HepG2 (cell line): ENCODE data around the gene GPR83. TPM values are rescaled to one million over a fixed set of nuclear protein-coding genes. Genes with fewer than 3 reads are reported as not detected.

Source experiments
- ATAC-seq: fragments of 200-7000 bp; cut with Tn5 transposase; 3 replicates; pipeline ENCODE4 v1.9.1; 2020; ENCODE audit warnings: mild to moderate bottlenecking, moderate library complexity
- BruUV-seq: library from RNA; stranded (reverse); fragments of 400-500 nt; replicated peaks from 2 replicates; lab custom pipeline; 2021; lab: Mats Ljungman, UMichigan
- CTCF ChIA-PET: fragments of 300-600 bp; formaldehyde crosslinking; extraction: SDS; loops from one replicate; lab custom pipeline; 2021; ENCODE audit warnings: low total read pairs, inconsistent platforms, low intra/inter-chr PET ratio; lab: Yijun Ruan, JAX
- POLR2A ChIA-PET: fragments of 350-600 bp; sonication (Branson Sonifier 250); formaldehyde crosslinking; loops from one replicate; lab custom pipeline; 2020; ENCODE audit warnings: antibody characterized with exemption, inconsistent platforms; lab: Yijun Ruan, JAX
- DNase-seq: peaks from one replicate; pipeline ENCODE4 v3.0.0-alpha.2; 2015; ENCODE audit warnings: low spot score
- FAIRE-seq: peaks from 3 replicates; lab custom pipeline; 2011; peaks lifted over from hg19 to GRCh38; lab: Jason Lieb, UNC
- H2AFZ ChIP-seq: one replicate; pipeline ENCODE4 v1.6.1; 2011; ENCODE audit warnings: low read length, inconsistent platforms
- H3K27ac ChIP-seq: fragments of 300-600 bp; 3 replicates; pipeline ENCODE4 v1.8.0; 2011; ENCODE audit warnings: mixed run types, mild to moderate bottlenecking, mixed read lengths, low read length, inconsistent platforms; ENCODE audit not compliant: insufficient read depth; ENCODE audit errors: extremely low read length
- H3K27me3 ChIP-seq, 2 experiments: fragments of 200-600 bp in 1 of 2; 2 replicates in 1 of 2; 3 replicates in 1 of 2; pipeline versions ENCODE4 v1.6.0 to v1.8.0; 2011; ENCODE audit warnings: low read length in 2 of 2, mild to moderate bottlenecking in 2 of 2, moderate library complexity in 2 of 2, inconsistent platforms in 1 of 2; ENCODE audit not compliant: insufficient read depth in 2 of 2, control insufficient read depth in 1 of 2
- H3K36me3 ChIP-seq, 2 experiments: fragments of 200-600 bp in 1 of 2; replicated peaks in 1 of 2; 2 replicates in 1 of 2; 3 replicates in 1 of 2; pipeline versions ENCODE4 v1.5.1 to v1.8.0; 2011; ENCODE audit warnings: low read length in 2 of 2, inconsistent platforms in 1 of 2; ENCODE audit not compliant: insufficient read depth in 2 of 2, control insufficient read depth in 1 of 2
- H3K4me1 ChIP-seq: 2 replicates; pipeline ENCODE4 v1.5.1; 2012; ENCODE audit warnings: low read length, inconsistent platforms; ENCODE audit not compliant: insufficient read depth
- H3K4me2 ChIP-seq: 2 replicates; pipeline ENCODE4 v1.6.0; 2011; ENCODE audit warnings: low read depth, low read length, inconsistent platforms
- H3K4me3 ChIP-seq, 3 experiments: fragments of 200-600 bp in 1 of 3; sonication (generic), shearing (Covaris generic) in 1 of 3; replicated peaks in 1 of 3; 2 replicates each; pipeline ENCODE4 v1.5.1; 2011 to 2016; ENCODE audit warnings: low read length in 3 of 3, inconsistent platforms in 2 of 3, low read depth in 2 of 3, mild to moderate bottlenecking in 2 of 3, control low read depth in 1 of 3, mixed read lengths in 1 of 3; ENCODE audit not compliant: insufficient read depth in 1 of 3
- H3K79me2 ChIP-seq: one replicate; pipeline ENCODE4 v1.6.1; 2011; ENCODE audit warnings: low read length, inconsistent platforms; ENCODE audit not compliant: insufficient read depth
- H3K9ac ChIP-seq: 2 replicates; pipeline ENCODE4 v1.6.0; 2011; ENCODE audit warnings: mild to moderate bottlenecking, low read depth, low read length, inconsistent platforms; ENCODE audit not compliant: insufficient read depth
- H3K9me3 ChIP-seq: 2 replicates; pipeline ENCODE4 v1.5.1; 2012; ENCODE audit warnings: mild to moderate bottlenecking, low read length
- H4K20me1 ChIP-seq: 2 replicates; pipeline ENCODE4 v1.6.0; 2011; ENCODE audit warnings: inconsistent platforms, mild to moderate bottlenecking, low read length, moderate library complexity; ENCODE audit not compliant: insufficient read depth
- ASH2L ChIP-seq: fragments of 300-600, 200-600 bp; sonication (generic); IDR thresholded peaks from 2 replicates; pipeline ENCODE4 v1.7.0; 2017; ENCODE audit warnings: low read depth, mild to moderate bottlenecking, moderate library complexity, mixed read lengths, low read length; ENCODE audit not compliant: insufficient read length
- FOXM1 ChIP-seq: sonication (generic); formaldehyde crosslinking; IDR thresholded peaks from 2 replicates; pipeline ENCODE4 v1.5.0; 2020; ENCODE audit warnings: missing genetic modification reagents
- HOMEZ ChIP-seq: IDR thresholded peaks from 2 replicates; pipeline ENCODE4 v1.6.1; 2016; ENCODE audit warnings: low read depth
- MYPOP ChIP-seq: sonication (generic); formaldehyde crosslinking; IDR thresholded peaks from 2 replicates; pipeline ENCODE4 v1.8.1; 2023; ENCODE audit warnings: mild to moderate bottlenecking, moderate library complexity, missing genetic modification reagents
- ZNF549 ChIP-seq: sonication (generic); formaldehyde crosslinking; IDR thresholded peaks from 2 replicates; pipeline ENCODE4 v1.5.0; 2020; ENCODE audit warnings: missing genetic modification reagents
- WGBS: methylation state at CpG from one replicate; pipeline ENCODE4 v1.1.6; 2017; ENCODE audit warnings: low lambda C conversion rate; 5-methylcytosine and 5-hydroxymethylcytosine counted together
- in situ Hi-C: cut with HindIII; loops from 2 replicates; pipeline ENCODE4 v1.10.0; 2017; ENCODE audit warnings: low pct_unique_long_range_greater_than_20kb; ENCODE audit not compliant: extremely low pct_ligation_motif_present
- intact Hi-C: fragments of 100-400 bp; cut with micrococcal nuclease; formaldehyde crosslinking; loops from one replicate; pipeline ENCODE4 v1.10.0; 2022; ENCODE audit not compliant: unreplicated experiment
- polyA plus RNA-seq, 8 experiments: library from polyadenylated mRNA; depleted of rRNA in 3 of 8; stranded (reverse) in 7 of 8; unstranded in 1 of 8; fragments of >200 nt; fragmentation: Illumina TruSeq in 4 of 8; extraction: Trizol in 4 of 8; gene quantifications; 2 replicates each; pipeline versions ENCODE4 v1.2.1 to v1.2.3, GENCODE V29; 2011 to 2016; ENCODE audit warnings: low read depth in 4 of 8, missing spikeins in 1 of 8, mixed read lengths in 1 of 8; ENCODE audit not compliant: insufficient read depth in 1 of 8
- total RNA-seq, 5 experiments: library from RNA; depleted of rRNA; stranded (reverse); fragments of >200 nt; fragmentation: Illumina TruSeq; extraction: Trizol; gene quantifications; 2 replicates each; pipeline ENCODE4 v1.2.3, GENCODE V29; 2016; ENCODE audit warnings: low read depth in 1 of 5
- TF ChIP-seq, protein P1 (sequence below): IDR thresholded peaks from 2 replicates; pipeline ENCODE4 v1.6.1; 2016
- TF ChIP-seq, protein P2 (sequence below): IDR thresholded peaks from 2 replicates; pipeline ENCODE4 v1.6.1; 2018; ENCODE audit warnings: missing genetic modification reagents, mild to moderate bottlenecking, missing compliant biosample characterization
- TF ChIP-seq, protein P3 (sequence below): sonication (generic); formaldehyde crosslinking; IDR thresholded peaks from 2 replicates; pipeline ENCODE4 v1.8.1; 2023; ENCODE audit warnings: mild to moderate bottlenecking, missing genetic modification reagents

The GPR83 gene
- total and polyA plus RNA-seq, 2 of the 13 experiments (the other 11 are each of a cell fraction or from before 2014, with no cell fraction given): 0.04 to 0.11 TPM

DNA sequence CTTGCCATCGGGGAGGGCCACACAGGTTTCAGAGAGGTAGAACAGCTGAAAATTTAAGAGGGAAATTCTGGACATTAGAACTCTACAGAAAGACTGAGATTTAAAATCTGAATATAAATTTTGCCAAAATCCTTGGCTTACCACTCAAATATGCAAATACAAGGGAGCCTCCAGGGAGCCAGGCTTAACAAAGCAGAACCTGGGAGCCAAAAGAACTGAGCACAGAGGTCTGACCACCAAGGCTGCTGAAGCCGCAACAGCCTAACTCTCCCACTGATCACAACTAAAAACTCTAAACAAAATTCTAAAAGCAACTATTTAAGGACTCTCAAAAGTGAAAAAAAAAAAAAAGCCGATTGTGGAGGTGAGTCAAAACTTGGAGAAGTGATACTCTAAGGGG, 62.6 kb downstream of the GPR83 start:
- Histone ChIP-seq H3K79me2 (no peaks in the 10 kb centered on the region), H3K9ac (no peak overlapping the region), H3K4me2 (no peak overlapping the region), H3K9me3 (no peaks in the 10 kb centered on the region), H2AFZ (no peak overlapping the region), H3K36me3 (no peaks in the 10 kb centered on the region), H4K20me1 (no peaks in the 10 kb centered on the region), H3K27me3 (peaks cover 0 to 8% of the 10 kb centered on the region in 2 experiments; a peak in 2 of 5 replicates), H3K4me3 (no peak overlapping the region), H3K4me1 (no peaks in the 10 kb centered on the region), H3K27ac (no peak overlapping the region)
- in situ Hi-C loops: no loop called here
- ATAC-seq (no peak), FAIRE-seq (no peak), DNase-seq (no peak)
- BruUV-seq: no TSS peak
- CTCF ChIA-PET: no interaction called here
- 25% methylated on average over 3 of the region's 3 CpGs for WGBS
- TF ChIP-seq MYPOP (CRISPR knock-in tag): no peak
- no peak for TF ChIP-seq FOXM1 (CRISPR knock-in tag)
- TF ChIP-seq, protein P1, sequence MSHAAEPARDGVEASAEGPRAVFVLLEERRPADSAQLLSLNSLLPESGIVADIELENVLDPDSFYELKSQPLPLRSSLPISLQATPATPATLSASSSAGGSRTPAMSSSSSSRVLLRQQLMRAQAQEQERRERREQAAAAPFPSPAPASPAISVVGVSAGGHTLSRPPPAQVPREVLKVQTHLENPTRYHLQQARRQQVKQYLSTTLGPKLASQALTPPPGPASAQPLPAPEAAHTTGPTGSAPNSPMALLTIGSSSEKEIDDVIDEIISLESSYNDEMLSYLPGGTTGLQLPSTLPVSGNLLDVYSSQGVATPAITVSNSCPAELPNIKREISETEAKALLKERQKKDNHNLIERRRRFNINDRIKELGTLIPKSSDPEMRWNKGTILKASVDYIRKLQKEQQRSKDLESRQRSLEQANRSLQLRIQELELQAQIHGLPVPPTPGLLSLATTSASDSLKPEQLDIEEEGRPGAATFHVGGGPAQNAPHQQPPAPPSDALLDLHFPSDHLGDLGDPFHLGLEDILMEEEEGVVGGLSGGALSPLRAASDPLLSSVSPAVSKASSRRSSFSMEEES (CRISPR knock-in tag): no peak
- TF ChIP-seq, protein P2, sequence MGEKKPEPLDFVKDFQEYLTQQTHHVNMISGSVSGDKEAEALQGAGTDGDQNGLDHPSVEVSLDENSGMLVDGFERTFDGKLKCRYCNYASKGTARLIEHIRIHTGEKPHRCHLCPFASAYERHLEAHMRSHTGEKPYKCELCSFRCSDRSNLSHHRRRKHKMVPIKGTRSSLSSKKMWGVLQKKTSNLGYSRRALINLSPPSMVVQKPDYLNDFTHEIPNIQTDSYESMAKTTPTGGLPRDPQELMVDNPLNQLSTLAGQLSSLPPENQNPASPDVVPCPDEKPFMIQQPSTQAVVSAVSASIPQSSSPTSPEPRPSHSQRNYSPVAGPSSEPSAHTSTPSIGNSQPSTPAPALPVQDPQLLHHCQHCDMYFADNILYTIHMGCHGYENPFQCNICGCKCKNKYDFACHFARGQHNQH (CRISPR knock-in tag): no peak
- no peak for TF ChIP-seq ZNF549 (CRISPR knock-in tag)
- no peak for TF ChIP-seq ASH2L
- TF ChIP-seq HOMEZ (CRISPR knock-in tag): no peak
- TF ChIP-seq, protein P3, sequence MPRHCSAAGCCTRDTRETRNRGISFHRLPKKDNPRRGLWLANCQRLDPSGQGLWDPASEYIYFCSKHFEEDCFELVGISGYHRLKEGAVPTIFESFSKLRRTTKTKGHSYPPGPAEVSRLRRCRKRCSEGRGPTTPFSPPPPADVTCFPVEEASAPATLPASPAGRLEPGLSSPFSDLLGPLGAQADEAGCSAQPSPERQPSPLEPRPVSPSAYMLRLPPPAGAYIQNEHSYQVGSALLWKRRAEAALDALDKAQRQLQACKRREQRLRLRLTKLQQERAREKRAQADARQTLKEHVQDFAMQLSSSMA (CRISPR knock-in tag): no peak
- intact Hi-C loops: no loop called here
- POLR2A ChIA-PET: no interaction called here
